MCF 10A (cell line): Measurements from ENCODE around the gene FKBP11. TPM values are rescaled to one million over a fixed set of nuclear protein-coding genes. Genes with fewer than 3 reads are reported as not detected.

Experiments used
- BruUV-seq: library from RNA; stranded (reverse); fragments of 400-500 nt; replicated peaks from 2 replicates; lab custom pipeline; 2021; lab: Mats Ljungman, UMichigan
- CTCF ChIA-PET: fragments of 300-600 bp; sonication (Branson Sonifier 250); formaldehyde crosslinking; extraction: SDS; loops from one replicate; lab custom pipeline; 2021; ENCODE audit warnings: antibody characterized with exemption, inconsistent platforms; lab: Yijun Ruan, JAX
- POLR2A ChIA-PET: fragments of 300-600, 350-650 bp; sonication (Branson Sonifier 250); formaldehyde crosslinking; extraction: SDS; loops from one replicate; lab custom pipeline; 2020; ENCODE audit warnings: antibody characterized with exemption, inconsistent platforms; lab: Yijun Ruan, JAX
- DNase-seq: peaks from one replicate; pipeline ENCODE4 v3.0.0-alpha.2; 2018; ENCODE audit not compliant: unreplicated experiment
- H3K27ac Mint-ChIP-seq: one replicate; pipeline ENCODE4 v1.8.0; 2022; ENCODE audit warnings: mild to moderate bottlenecking, low read depth, mixed read lengths; ENCODE audit not compliant: unreplicated experiment
- H3K27me3 Mint-ChIP-seq: one replicate; pipeline ENCODE4 v1.8.0; 2022; ENCODE audit warnings: mixed read lengths; ENCODE audit not compliant: insufficient read depth, unreplicated experiment
- H3K36me3 Mint-ChIP-seq: one replicate; pipeline ENCODE4 v1.8.0; 2022; ENCODE audit warnings: mild to moderate bottlenecking, moderate library complexity, mixed read lengths; ENCODE audit not compliant: insufficient read depth, unreplicated experiment
- H3K4me1 Mint-ChIP-seq: one replicate; pipeline ENCODE4 v1.8.0; 2022; ENCODE audit warnings: mixed read lengths; ENCODE audit not compliant: insufficient read depth, unreplicated experiment
- H3K4me3 Mint-ChIP-seq: one replicate; pipeline ENCODE4 v1.8.0; 2022; ENCODE audit warnings: mild to moderate bottlenecking, moderate library complexity, mixed read lengths; ENCODE audit not compliant: unreplicated experiment
- H3K9me3 Mint-ChIP-seq: one replicate; pipeline ENCODE4 v1.8.0; 2022; ENCODE audit warnings: mixed read lengths; ENCODE audit not compliant: unreplicated experiment
- CTCF ChIP-seq: fragments of 200-600 bp; IDR thresholded peaks from one replicate; pipeline ENCODE4 v1.8.0; 2022; ENCODE audit warnings: antibody characterized with exemption, mild to moderate bottlenecking; ENCODE audit not compliant: unreplicated experiment
- intact Hi-C: fragments of 100-400 bp; cut with micrococcal nuclease; formaldehyde crosslinking; loops from 2 replicates; pipeline ENCODE4 v1.14.1; 2022
- total RNA-seq: library from RNA; stranded (reverse); gene quantifications from 2 replicates; pipeline ENCODE4 v1.2.3, GENCODE V29; 2022

FKBP11 gene
- total RNA-seq, 1 experiment from 2014 or later, result 11.0 TPM

DNA sequence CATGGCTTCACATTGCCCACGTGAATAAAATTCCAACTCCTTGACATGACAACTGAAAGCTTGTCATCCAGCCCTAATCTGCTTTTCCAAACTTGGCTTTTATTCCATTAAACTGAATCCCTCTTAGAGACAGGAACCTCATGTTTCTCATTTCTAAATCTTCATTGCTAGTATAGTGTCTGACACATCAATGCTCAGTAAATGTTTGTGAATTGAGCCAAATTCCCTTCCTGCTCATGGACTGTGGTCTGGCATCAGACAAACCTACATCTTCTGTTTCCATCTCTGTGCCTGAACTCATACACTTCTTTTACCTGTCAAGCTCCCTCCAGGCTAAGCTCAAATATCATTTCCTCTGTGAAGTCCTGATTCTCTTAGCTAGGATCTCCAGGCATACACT is 4.3 kb upstream of the FKBP11 start:
- H3K9me3 Mint-ChIP-seq, result no peaks in the 10 kb centered on the region
- no peak overlapping the region for H3K27ac Mint-ChIP-seq
- H3K36me3 Mint-ChIP-seq, result peaks cover 85% of the 10 kb centered on the region
- intact Hi-C loops, result no loop called here
- no peak for DNase-seq
- POLR2A ChIA-PET, result interaction anchor here (1.3 kb wide), 1 partner anchor 27 kb away, joined by 10 read pairs; the partner anchor contains the start of gene ARF3
- H3K4me1 Mint-ChIP-seq, result no peaks in the 10 kb centered on the region
- no TSS peak for BruUV-seq
- H3K4me3 Mint-ChIP-seq, result no peak overlapping the region
- no peak for TF ChIP-seq CTCF
- no peaks in the 10 kb centered on the region for H3K27me3 Mint-ChIP-seq
- CTCF ChIA-PET, result interaction anchor here (0.6 to 2.1 kb wide), 8 partner anchors 9 to 200 kb away, joined by 3 to 6 read pairs (median 3); no protein-coding TSS in a partner anchor

GRCh38 chr12:48927261-48927660 is 2.0 kb upstream of the FKBP11 start:
- Mint-ChIP-seq H3K4me1 (no peaks in the 10 kb centered on the region), H3K27ac (no peak overlapping the region), H3K27me3 (no peaks in the 10 kb centered on the region), H3K4me3 (no peak overlapping the region), H3K36me3 (peaks cover 83% of the 10 kb centered on the region), H3K9me3 (no peaks in the 10 kb centered on the region)
- TF ChIP-seq CTCF, result no peak
- DNase-seq, result no peak
- intact Hi-C loops, result no loop called here
- ChIA-PET POLR2A (interaction anchor here (0.6 kb wide), 2 partner anchors 65 to 283 kb away, joined by 3 read pairs; no protein-coding TSS in a partner anchor), CTCF (interaction anchor here (0.7 to 3.4 kb wide), 5 partner anchors 10 to 174 kb away, joined by 3 to 18 read pairs (median 5); no protein-coding TSS in a partner anchor)
- BruUV-seq, result no TSS peak

- CTCF ChIA-PET, result interaction anchor here (1.1 to 3.4 kb wide), 4 partner anchors 11 to 53 kb away, joined by 3 to 18 read pairs (median 5); partner anchors contain the start of gene WNT1
- Mint-ChIP-seq H3K27ac (no peak overlapping the region), H3K4me3 (no peak overlapping the region), H3K9me3 (no peaks in the 10 kb centered on the region), H3K27me3 (no peaks in the 10 kb centered on the region), H3K36me3 (peaks cover 83% of the 10 kb centered on the region), H3K4me1 (no peaks in the 10 kb centered on the region)
- DNase-seq, result no peak
- no peak for TF ChIP-seq CTCF
- intact Hi-C loops, result no loop called here
- POLR2A ChIA-PET, result no interaction called here
- BruUV-seq, result no TSS peak
Observed at GRCh38 chr12:48924617-48925303, 532 bp downstream of the FKBP11 start.

DNA sequence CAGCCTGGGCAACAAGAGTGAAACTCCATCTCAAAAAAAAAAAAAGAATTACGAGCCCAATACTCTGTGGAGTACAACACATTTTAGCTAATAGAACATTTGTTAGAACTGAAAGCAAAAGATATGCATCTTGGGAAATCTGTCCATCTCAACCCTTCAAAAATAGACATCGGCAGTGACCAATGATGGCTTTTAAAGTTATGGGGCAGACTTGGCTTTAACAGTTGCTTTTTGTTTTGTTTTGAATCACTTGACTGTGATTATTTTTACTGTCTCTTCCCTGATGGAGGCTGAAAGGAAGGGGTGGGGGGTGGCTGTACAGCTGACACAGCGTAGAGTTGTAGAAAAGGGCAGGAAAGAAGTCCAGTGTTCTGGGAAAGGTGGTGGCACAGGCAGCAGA is 2.2 kb downstream of the FKBP11 start:
- no peak overlapping the region for H3K27ac Mint-ChIP-seq
- peaks cover 68% of the 10 kb centered on the region for H3K36me3 Mint-ChIP-seq
- no peak for TF ChIP-seq CTCF
- no peaks in the 10 kb centered on the region for H3K9me3 Mint-ChIP-seq
- no peaks in the 10 kb centered on the region for H3K27me3 Mint-ChIP-seq
- no peak overlapping the region for H3K4me3 Mint-ChIP-seq
- intact Hi-C loops, result no loop called here
- ChIA-PET POLR2A (no interaction called here), CTCF (interaction anchor here (0.6 to 1.8 kb wide), 5 partner anchors 10 to 676 kb away, joined by 3 to 5 read pairs (median 4); no protein-coding TSS in a partner anchor)
- DNase-seq, result no peak
- no peaks in the 10 kb centered on the region for H3K4me1 Mint-ChIP-seq
- no TSS peak for BruUV-seq
